Fibroblast of peridontal ligament (primary cell): ENCODE measurements around the gene ATP5F1A.

ENCODE experiments used
- DNase-seq: peaks from one replicate; pipeline ENCODE4 v3.0.0-alpha.2; 2010; ENCODE audit errors: extremely low read depth

Gene ATP5F1A

GRCh38 chr18:46073474-46074331 lies 24.4 kb downstream of the ATP5F1A start:
- DNase-seq: peak; percentile 83

- DNase-seq: no peak
These were observed 25.1 kb downstream of the ATP5F1A start for GRCh38 chr18:46072959-46073358.

- no peak for DNase-seq
These were observed 25.7 kb downstream of the ATP5F1A start for GRCh38 chr18:46072376-46072867.

GRCh38 chr18:46071653-46072375 lies 26.3 kb downstream of the ATP5F1A start, which contains the start of gene PSTPIP2:
Gene PSTPIP2 (minus strand): TSS chr18:46072260. CDS start chr18:46072188, 72 bp downstream.
- DNase-seq: peak; percentile 38

- no peak for DNase-seq
These were observed 27.1 kb downstream of the ATP5F1A start for GRCh38 chr18:46070815-46071652.

GRCh38 chr18:46070232-46070631 lies 27.9 kb downstream of the ATP5F1A start:
- DNase-seq: no peak

- DNase-seq: no peak
These were observed 28.6 kb downstream of the ATP5F1A start for GRCh38 chr18:46069524-46069923.

- no peak for DNase-seq
These were observed 29.3 kb downstream of the ATP5F1A start for GRCh38 chr18:46068763-46069162.

- peak; percentile 25 for DNase-seq
These were observed 30.6 kb downstream of the ATP5F1A start for GRCh38 chr18:46067438-46068007.

- no peak for DNase-seq
These were observed 35.3 kb downstream of the ATP5F1A start for GRCh38 chr18:46062781-46063180.

GRCh38 chr18:46061796-46062195 lies 36.3 kb downstream of the ATP5F1A start:
- DNase-seq: no peak

GRCh38 chr18:46061387-46061786 lies 36.7 kb downstream of the ATP5F1A start:
- no peak for DNase-seq

- no peak for DNase-seq
These were observed 37.7 kb downstream of the ATP5F1A start for GRCh38 chr18:46060359-46060841.

GRCh38 chr18:46055838-46056230 lies 42.3 kb downstream of the ATP5F1A start:
- no peak for DNase-seq

- no peak for DNase-seq
These were observed 42.9 kb downstream of the ATP5F1A start for GRCh38 chr18:46054956-46055837.

- DNase-seq: peak; percentile 97
These were observed 44.6 kb downstream of the ATP5F1A start for GRCh38 chr18:46053368-46054095.

- DNase-seq: peak; percentile 83
These were observed 46.2 kb downstream of the ATP5F1A start for GRCh38 chr18:46051731-46052461.

- DNase-seq: no peak
These were observed 47.8 kb downstream of the ATP5F1A start for GRCh38 chr18:46050268-46050667.

GRCh38 chr18:46048641-46049040 lies 49.5 kb downstream of the ATP5F1A start:
- DNase-seq: no peak
